DMS53 treated with DMSO at 0.1 percent for 48 hours (cell line): ENCODE measurements around the gene MANBA.

Experiments used
- DNase-seq: peaks from one replicate; lab custom pipeline; 2025; ENCODE audit not compliant: unreplicated experiment; lab: John Stamatoyannopoulos, UW

MANBA gene

DNA sequence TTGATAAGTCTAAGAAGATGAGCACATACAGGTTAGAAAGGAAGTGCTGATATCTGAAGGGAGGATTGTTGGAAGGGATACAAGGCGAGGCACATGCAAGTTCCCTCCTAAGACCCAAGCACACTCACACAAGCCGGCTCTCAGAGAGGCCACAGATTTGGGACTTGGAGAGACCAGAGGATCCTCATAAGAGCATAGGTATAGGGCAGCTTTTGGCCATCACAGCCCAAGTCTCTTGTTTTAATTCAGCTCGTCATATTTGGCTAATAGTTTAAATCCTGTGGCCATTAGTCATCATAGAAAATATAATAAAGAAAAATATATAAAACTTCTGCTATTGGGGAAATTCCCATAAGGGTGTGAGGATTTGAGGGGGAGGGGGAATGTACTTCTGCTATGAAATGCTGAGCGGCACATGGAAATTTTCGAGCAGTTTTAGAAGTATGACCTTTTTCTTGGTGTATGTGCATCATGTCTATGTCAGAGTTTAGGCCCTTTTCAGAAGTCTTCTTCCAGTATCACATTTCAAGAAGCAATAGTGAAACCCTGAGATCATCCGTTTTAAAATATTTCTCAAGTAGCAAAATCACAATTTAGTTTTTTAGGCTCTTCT is 161.9 kb downstream of the MANBA start:
- no peak for DNase-seq

DNA sequence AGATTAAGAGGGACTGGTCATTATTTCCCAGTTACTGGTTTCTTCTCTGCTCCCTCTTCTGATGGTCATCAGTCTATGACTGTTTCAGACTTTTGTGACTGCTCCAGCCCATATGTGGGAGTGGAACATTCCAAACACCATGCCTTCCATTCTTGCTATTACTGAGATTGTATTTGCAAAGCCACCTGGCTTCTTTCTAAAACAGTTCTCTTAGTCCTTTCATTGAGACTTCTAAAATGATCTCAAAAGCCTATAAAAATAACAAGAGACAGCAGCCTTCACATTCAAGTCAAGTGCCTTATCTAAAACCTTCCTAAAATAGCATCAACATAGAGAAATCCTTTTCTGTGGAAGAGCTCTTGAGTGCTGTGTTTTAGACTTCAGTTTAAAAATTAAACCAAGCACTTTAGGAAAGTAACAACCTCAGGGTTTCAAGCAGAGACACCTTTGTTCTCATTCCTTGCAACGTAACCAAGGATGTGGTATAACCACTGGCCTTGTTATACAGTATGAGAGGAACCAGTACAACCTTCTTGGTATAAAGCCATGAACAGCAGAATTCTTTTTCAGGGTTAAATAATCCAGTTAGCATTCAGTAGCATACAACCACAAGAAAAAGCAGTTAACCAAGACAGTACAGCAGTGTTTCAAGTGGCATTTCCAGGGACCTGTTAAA is 162.5 kb downstream of the MANBA start:
- no peak for DNase-seq

DNA sequence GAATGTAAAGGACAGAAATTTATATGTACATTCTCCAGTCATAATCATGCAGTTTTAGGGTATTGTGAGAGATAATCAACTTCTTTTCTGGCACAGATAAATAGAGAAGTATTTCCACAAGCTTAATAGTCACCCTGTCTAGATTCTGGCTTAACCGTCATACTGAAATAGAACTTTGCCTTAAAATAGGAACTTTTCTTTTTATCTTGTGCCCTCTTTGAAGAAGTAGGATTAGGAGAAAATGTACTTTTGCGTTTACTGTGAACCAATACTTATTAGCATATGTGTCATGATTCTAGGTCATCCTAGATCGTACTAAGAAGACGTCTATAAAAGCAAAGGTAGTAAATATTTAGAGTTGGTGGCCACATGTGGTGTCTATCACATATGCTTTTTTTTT is 164.2 kb downstream of the MANBA start:
- DNase-seq, result no peak

DNA sequence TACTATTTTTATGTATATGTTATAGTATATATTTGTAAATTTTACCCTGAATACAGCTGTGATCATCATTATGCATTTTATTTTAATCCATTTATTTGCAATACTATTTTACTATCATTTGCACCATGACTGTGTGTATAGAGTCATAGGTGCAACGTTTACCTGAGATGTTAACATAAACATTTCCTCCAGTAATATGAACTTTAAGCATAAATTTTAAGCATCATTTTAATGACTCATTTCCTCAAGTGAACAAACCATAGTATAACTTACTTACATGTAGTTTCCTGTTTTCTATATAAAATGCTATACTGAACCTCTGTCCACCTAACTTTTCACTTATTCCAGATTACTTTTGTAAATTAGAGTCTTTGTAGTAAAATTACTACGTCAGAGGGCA is 166.8 kb downstream of the MANBA start:
- no peak for DNase-seq

DNA sequence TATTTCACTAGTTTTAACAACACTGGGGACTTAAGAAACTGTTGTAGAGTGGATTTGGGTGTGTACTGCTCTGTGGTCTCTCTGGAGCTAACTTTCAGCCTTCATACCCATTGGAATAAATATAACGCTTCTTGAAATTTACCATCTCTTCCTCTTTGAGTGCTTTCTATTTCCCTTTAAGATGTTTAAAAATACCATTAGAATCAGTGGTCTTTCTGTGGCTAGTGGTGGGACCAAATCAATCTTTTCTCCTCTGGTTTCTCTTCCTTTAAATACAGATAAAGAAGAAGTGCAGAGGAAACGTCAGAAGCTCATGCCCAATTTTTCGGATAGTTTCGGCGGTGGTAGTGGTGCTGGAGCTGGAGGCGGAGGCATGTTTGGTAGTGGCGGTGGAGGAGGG is 167.6 kb downstream of the MANBA start:
- DNase-seq, result no peak

DNA sequence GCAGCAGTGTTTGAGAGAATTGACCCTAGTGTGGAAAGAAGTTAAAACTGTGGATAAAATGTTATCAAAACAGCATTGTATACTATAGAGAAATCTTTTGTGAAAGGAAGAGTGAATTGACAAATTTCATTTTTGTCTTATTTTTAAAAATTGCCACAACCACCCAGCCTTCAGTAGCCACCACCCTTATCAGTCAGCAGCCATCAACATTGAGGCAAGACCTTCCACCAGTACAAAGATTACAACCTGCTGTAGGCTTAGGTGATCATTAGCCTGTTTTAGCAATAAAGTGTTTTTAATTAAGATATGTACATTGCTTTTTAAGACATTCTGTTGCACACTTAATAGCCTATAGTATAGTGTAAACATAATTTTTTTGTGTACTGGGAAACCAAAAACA is 168.5 kb downstream of the MANBA start:
- DNase-seq, result no peak

DNA sequence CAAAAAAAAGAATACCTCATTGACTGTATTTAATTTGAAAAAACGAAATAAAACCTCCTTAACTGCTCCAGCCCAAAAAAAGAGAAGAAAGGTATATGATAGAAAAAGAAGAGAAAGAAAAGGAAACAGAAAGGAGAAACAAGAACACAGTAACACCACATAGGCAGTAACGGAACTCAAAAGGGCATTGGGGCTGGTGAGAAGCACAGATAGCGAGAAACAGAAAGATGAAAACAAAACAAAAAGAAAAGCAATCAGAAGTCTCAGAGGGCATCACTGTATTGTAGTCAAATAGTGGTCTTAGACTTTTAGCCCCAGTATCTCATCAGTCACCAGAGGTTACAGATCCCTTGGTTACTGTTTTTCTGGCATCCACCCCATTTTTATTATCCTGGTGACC is 171.0 kb downstream of the MANBA start:
- no peak for DNase-seq

DNA sequence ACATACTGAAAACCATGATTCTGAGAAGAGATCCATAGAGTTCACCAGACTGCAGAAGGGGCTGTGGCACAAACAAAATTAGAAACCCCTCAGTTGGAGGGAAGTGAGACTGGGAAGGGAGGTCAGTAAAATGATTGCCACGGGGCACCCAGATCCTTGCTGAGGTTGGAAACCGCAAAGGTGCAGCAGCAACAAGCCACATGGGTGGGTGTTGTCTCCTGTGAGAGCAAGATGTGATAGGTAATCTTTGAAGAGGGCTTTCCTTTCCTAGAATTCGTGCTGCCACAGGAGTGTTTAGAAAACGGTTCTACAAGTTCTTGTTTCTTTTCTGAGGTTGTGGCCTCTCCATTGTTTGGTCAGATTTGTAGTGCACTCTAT is 174.1 kb downstream of the MANBA start:
- DNase-seq, result no peak

DNA sequence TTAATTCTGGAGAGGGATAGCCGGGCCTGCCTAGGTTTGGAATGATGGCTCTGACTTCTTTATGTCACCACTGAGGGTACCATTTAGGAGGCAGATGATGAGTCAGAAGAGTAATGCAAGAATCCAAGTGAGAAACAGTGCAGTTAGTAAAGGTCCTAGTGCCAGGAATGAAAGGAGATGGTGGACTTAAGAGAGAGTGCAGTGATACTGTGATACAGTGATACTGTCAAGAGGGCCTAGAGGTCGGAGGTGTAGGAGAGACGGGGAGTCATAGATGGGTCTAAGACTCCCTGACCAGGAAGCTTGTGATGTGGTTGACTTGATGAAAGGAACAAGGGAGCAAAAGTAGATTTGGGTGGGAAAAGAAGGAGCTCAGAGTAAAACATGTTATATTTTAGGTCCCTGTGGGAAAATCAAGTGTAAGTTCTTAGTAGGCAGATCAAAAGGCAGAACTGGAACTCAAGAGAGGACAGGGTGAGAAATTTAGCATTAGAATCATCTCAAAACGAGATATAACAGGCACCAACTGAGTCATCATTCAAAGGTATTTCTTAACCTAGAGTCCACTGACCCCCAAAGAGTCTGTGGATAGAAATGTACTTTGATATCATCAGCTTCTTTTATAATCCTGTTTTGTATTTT is 174.6 kb downstream of the MANBA start:
- DNase-seq, result no peak

DNA sequence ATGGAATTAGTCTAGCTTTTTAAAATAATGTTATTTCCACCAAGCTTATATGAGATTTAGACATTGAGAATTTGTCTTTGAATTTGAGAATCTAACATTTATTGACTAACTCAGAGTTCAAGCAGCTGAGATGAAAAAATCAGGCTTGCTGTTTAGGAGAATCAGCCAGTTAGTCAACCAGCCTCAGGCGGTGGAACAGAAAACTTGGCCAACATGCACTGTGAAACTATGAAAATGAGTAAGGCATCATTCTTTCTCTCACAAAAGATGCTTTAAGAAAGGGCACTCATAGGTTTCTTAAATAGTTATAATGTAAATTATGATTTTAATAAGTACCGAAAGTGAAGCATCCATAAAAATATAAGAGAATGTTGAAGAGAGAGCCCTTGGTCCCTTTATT is 175.4 kb downstream of the MANBA start:
- DNase-seq, result no peak

DNA sequence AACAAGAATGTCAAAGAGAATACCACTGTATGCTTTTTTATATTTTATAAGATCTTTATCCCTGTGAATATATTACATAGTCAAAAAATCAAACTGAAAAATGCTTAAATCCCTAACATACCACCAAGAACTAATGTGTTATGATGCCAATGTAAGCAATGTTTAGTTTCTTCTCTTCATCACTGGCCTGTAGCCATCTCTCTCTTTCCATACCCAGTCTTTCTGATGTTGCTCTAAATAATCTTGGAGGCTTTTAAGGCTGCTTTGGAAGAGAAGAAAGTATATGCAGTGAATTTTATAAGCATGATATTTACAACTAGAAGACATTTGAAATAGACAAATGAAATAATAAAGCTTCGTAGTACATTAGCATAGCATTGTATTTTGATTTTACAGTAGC is 176.7 kb downstream of the MANBA start:
- no peak for DNase-seq
